ENCODE data around the gene GPR162.

- TF ChIP-seq CTCF (conservative IDR thresholded peaks at IDR 0.05 in 1 of 2, IDR thresholded peaks at IDR 0.05 in 1 of 2; ENCODE audit: extremely low read depth in 1 of 2, insufficient read depth in 1 of 2, low read depth in 1 of 2, low read length in 2 of 2) (no peak), EZH2 (IDR thresholded peaks at IDR 0.05; ENCODE audit: borderline replicate concordance, low read length) (no peak)
These were observed 45.3 kb downstream of the GPR162 start for GRCh38 chr12:6866920-6867412.
